GM21526 (cell line): ENCODE measurements around the gene MAP3K5.
"Not testable (repeated sequence)": the region's sequence is repeated elsewhere in the genome, so short reads cannot be mapped to it uniquely, and the experiment has no call there.

Experiments used
- ATAC-seq: cut with Tn5 transposase; IDR thresholded peaks from one replicate; pipeline ENCODE4 v1.9.1; 2021; ENCODE audit warnings: moderate library complexity; ENCODE audit not compliant: unreplicated experiment, low FRiP score

MAP3K5 gene

GRCh38 chr6:136792410-136793262 lies at the start of gene MAP3K5:
Gene MAP3K5 (minus strand): TSS chr6:136792477. CDS start chr6:136792157, 320 bp downstream.
- peak; percentile 59 for ATAC-seq

- ATAC-seq: no peak
Observed at GRCh38 chr6:136840276-136841001, 48.2 kb upstream of the MAP3K5 start.

GRCh38 chr6:136831873-136832562 lies 39.7 kb upstream of the MAP3K5 start:
- ATAC-seq: no peak

GRCh38 chr6:136826216-136826615 lies 33.9 kb upstream of the MAP3K5 start:
- no peak for ATAC-seq

GRCh38 chr6:136823128-136823660 lies 30.9 kb upstream of the MAP3K5 start:
- ATAC-seq: no peak

GRCh38 chr6:136822376-136823127 lies 30.3 kb upstream of the MAP3K5 start, which contains the start of gene PEX7:
Gene PEX7 (plus strand): TSS chr6:136822592. CDS start chr6:136822666, 74 bp downstream.
- peak; percentile 93 for ATAC-seq

- ATAC-seq: peak; percentile 11
Observed at GRCh38 chr6:136822046-136822375, 29.7 kb upstream of the MAP3K5 start.

GRCh38 chr6:136820561-136820960 lies 28.3 kb upstream of the MAP3K5 start:
- ATAC-seq: no peak

GRCh38 chr6:136816656-136817055 lies 24.4 kb upstream of the MAP3K5 start:
- ATAC-seq: no peak

GRCh38 chr6:136815608-136816007 lies 23.3 kb upstream of the MAP3K5 start:
- not testable (repeated sequence) for ATAC-seq

- ATAC-seq: no peak
Observed at GRCh38 chr6:136812174-136812573, 19.9 kb upstream of the MAP3K5 start.

GRCh38 chr6:136811272-136811671 lies 19.0 kb upstream of the MAP3K5 start:
- ATAC-seq: no peak

GRCh38 chr6:136809091-136809860 lies 17.0 kb upstream of the MAP3K5 start:
- ATAC-seq: no peak

- no peak for ATAC-seq
Observed at GRCh38 chr6:136803608-136804007, 11.3 kb upstream of the MAP3K5 start.

- ATAC-seq: no peak
Observed at GRCh38 chr6:136801581-136801980, 9.3 kb upstream of the MAP3K5 start.

- no peak for ATAC-seq
Observed at GRCh38 chr6:136798044-136798443, 5.8 kb upstream of the MAP3K5 start.

- no peak for ATAC-seq
Observed at GRCh38 chr6:136795996-136796395, 3.7 kb upstream of the MAP3K5 start.

- ATAC-seq: no peak
Observed at GRCh38 chr6:136795386-136795785, 3.1 kb upstream of the MAP3K5 start.

- no peak for ATAC-seq
Observed at GRCh38 chr6:136793363-136793762, 1.1 kb upstream of the MAP3K5 start.

GRCh38 chr6:136792095-136792409 lies 225 bp downstream of the MAP3K5 start:
- ATAC-seq: peak; percentile 8
